HEK293 (cell line): ENCODE data around the gene NAMPT.

ENCODE experiments used
- CTCF ChIP-seq: fragments of 450-650 bp; formaldehyde crosslinking; IDR thresholded peaks from 2 replicates; pipeline ENCODE4 v1.5.1; 2016; ENCODE audit warnings: missing biosample characterization, missing genetic modification characterization
- ZBTB17 ChIP-seq: fragments of 450-650 bp; formaldehyde crosslinking; IDR thresholded peaks from 2 replicates; pipeline ENCODE4 v1.5.1; 2016; ENCODE audit warnings: missing biosample characterization, missing genetic modification characterization
- ZFHX2 ChIP-seq: fragments of 450-650 bp; formaldehyde crosslinking; conservative IDR thresholded peaks from 2 replicates; pipeline ENCODE4 v1.5.1; 2016; ENCODE audit warnings: missing biosample characterization, missing genetic modification characterization
- ZNF138 ChIP-seq: fragments of 450-650 bp; formaldehyde crosslinking; IDR thresholded peaks from 2 replicates; pipeline ENCODE4 v1.5.1; 2016; ENCODE audit warnings: missing biosample characterization, missing genetic modification characterization, borderline replicate concordance
- ZNF18 ChIP-seq: fragments of 450-650 bp; formaldehyde crosslinking; IDR thresholded peaks from 2 replicates; pipeline ENCODE4 v1.5.1; 2016; ENCODE audit warnings: missing biosample characterization, missing genetic modification characterization

GRCh38 chr7:106294334-106294733, 9.6 kb upstream of the NAMPT start:
- TF ChIP-seq CTCF (tag by site-specific recombination) (no peak), ZBTB17 (tag by site-specific recombination) (no peak), ZFHX2 (no peak), ZNF18 (no peak), ZNF138 (tag by site-specific recombination) (no peak)
